H1 (cell line): ENCODE data around the gene KCNE3. TPM values are rescaled to one million over a fixed set of nuclear protein-coding genes. Genes with fewer than 3 reads are reported as not detected.

Experiments used
- CTCF ChIA-PET: fragments of 300-600 bp; sonication (Branson Sonifier 250); formaldehyde crosslinking; loops from one replicate; lab custom pipeline; 2021; ENCODE audit not compliant: partially characterized antibody; lab: Charles Lee
- POLR2A ChIA-PET: fragments of 300-600 bp; sonication (Branson Sonifier 250); formaldehyde crosslinking; loops from one replicate; lab custom pipeline; 2021; ENCODE audit warnings: inconsistent platforms; ENCODE audit not compliant: partially characterized antibody; lab: Charles Lee
- DNase-seq, 2 experiments: peaks; one replicate each; pipeline versions ENCODE4 v3.0.0 to v3.0.0-alpha.2; 2010 to 2022; ENCODE audit warnings: low spot score in 2 of 2, low read depth in 1 of 2, mixed read lengths in 1 of 2
- FAIRE-seq: peaks from 2 replicates; lab custom pipeline; 2011; peaks lifted over from hg19 to GRCh38; lab: Jason Lieb, UNC
- H2AFZ ChIP-seq: 2 replicates; pipeline ENCODE4 v1.8.1; 2012; ENCODE audit warnings: low read length, inconsistent platforms
- H2AK5ac ChIP-seq: 2 replicates; pipeline ENCODE4 v1.6.1; 2013; ENCODE audit warnings: low read depth, low read length
- H2BK120ac ChIP-seq: replicated peaks from 2 replicates; pipeline ENCODE3; 2013; ENCODE audit warnings: low read depth, low read length, inconsistent platforms
- H2BK12ac ChIP-seq: 2 replicates; pipeline ENCODE4 v1.6.1; 2013; ENCODE audit warnings: low read depth, low read length
- H2BK15ac ChIP-seq: 2 replicates; pipeline ENCODE4 v1.6.1; 2013; ENCODE audit warnings: low read length
- H2BK20ac ChIP-seq: 2 replicates; pipeline ENCODE4 v1.6.1; 2013; ENCODE audit warnings: low read length
- H2BK5ac ChIP-seq: 2 replicates; pipeline ENCODE4 v1.6.1; 2013; ENCODE audit warnings: low read depth, low read length
- H3K14ac ChIP-seq: 2 replicates; pipeline ENCODE4 v1.6.1; 2013; ENCODE audit warnings: inconsistent platforms; ENCODE audit not compliant: insufficient read length
- H3K18ac ChIP-seq: 2 replicates; pipeline ENCODE4 v1.6.1; 2013; ENCODE audit warnings: low read length; ENCODE audit errors: extremely low read depth
- H3K23ac ChIP-seq: 2 replicates; pipeline ENCODE4 v1.6.1; 2013; ENCODE audit warnings: inconsistent platforms; ENCODE audit not compliant: insufficient read length
- H3K23me2 ChIP-seq: 2 replicates; pipeline ENCODE4 v1.6.1; 2013; ENCODE audit warnings: low read depth, low read length
- H3K27ac ChIP-seq: 2 replicates; pipeline ENCODE4 v1.6.1; 2011; ENCODE audit warnings: low read depth, low read length, inconsistent platforms
- H3K27me3 ChIP-seq, 4 experiments: replicated peaks in 1 of 4; 1 replicate in 1 of 4; 2 replicates in 3 of 4; pipeline versions ENCODE4 v1.6.1 to v1.8.1; 2011 to 2013; ENCODE audit warnings: low read length in 3 of 4, mild to moderate bottlenecking in 3 of 4, inconsistent platforms in 2 of 4, mixed read lengths in 2 of 4, moderate library complexity in 1 of 4; ENCODE audit not compliant: control insufficient read depth in 3 of 4, insufficient read depth in 3 of 4; ENCODE audit errors: extremely low read depth in 1 of 4
- H3K36me3 ChIP-seq, 4 experiments: 2 replicates each; pipeline versions ENCODE4 v1.6.1 to v1.8.1; 2011 to 2013; ENCODE audit warnings: mild to moderate bottlenecking in 4 of 4, low read length in 3 of 4, moderate library complexity in 2 of 4, control low read depth in 1 of 4, inconsistent platforms in 1 of 4; ENCODE audit not compliant: insufficient read depth in 4 of 4, control insufficient read depth in 2 of 4
- H3K4ac ChIP-seq: replicated peaks from 2 replicates; pipeline ENCODE3; 2013; ENCODE audit warnings: low read length, low read depth, mixed read lengths, inconsistent platforms; ENCODE audit not compliant: insufficient read length
- H3K4me1 ChIP-seq, 4 experiments: replicated peaks in 1 of 4; 1 replicate in 1 of 4; 2 replicates in 3 of 4; pipeline versions ENCODE4 v1.6.1 to v1.8.1; 2011 to 2013; ENCODE audit warnings: low read length in 3 of 4, inconsistent platforms in 2 of 4, mixed read lengths in 1 of 4; ENCODE audit not compliant: insufficient read depth in 4 of 4, control insufficient read depth in 3 of 4
- H3K4me2 ChIP-seq, 2 experiments: 2 replicates each; pipeline versions ENCODE4 v1.6.1 to v1.8.1; 2011 to 2013; ENCODE audit warnings: low read depth in 2 of 2, low read length in 2 of 2, control low read depth in 1 of 2, inconsistent platforms in 1 of 2, mild to moderate bottlenecking in 1 of 2; ENCODE audit not compliant: insufficient read depth in 1 of 2
- H3K4me3 ChIP-seq, 4 experiments: fragments of 200-600, 300-600 bp in 1 of 4; sonication (generic), shearing (Covaris generic), sonication (Bioruptor Twin) in 1 of 4; 2 replicates each; pipeline versions ENCODE4 v1.5.1 to v1.8.1; 2011 to 2016; ENCODE audit warnings: low read length in 4 of 4, low read depth in 3 of 4, control low read depth in 2 of 4, inconsistent platforms in 2 of 4, mild to moderate bottlenecking in 2 of 4, mixed read lengths in 1 of 4, moderate library complexity in 1 of 4; ENCODE audit not compliant: insufficient read depth in 2 of 4; ENCODE audit errors: extremely low read depth in 1 of 4
- H3K56ac ChIP-seq: replicated peaks from 2 replicates; pipeline ENCODE3; 2013; ENCODE audit warnings: low read depth, mild to moderate bottlenecking, mixed read lengths, low read length, inconsistent platforms; ENCODE audit not compliant: insufficient read length
- H3K79me1 ChIP-seq: 2 replicates; pipeline ENCODE4 v1.6.1; 2013; ENCODE audit warnings: low read depth, low read length, control low read depth
- H3K79me2 ChIP-seq, 2 experiments: 2 replicates each; pipeline versions ENCODE4 v1.6.1 to v1.8.1; 2012 to 2013; ENCODE audit warnings: low read length in 2 of 2, mild to moderate bottlenecking in 2 of 2, inconsistent platforms in 1 of 2; ENCODE audit not compliant: insufficient read depth in 2 of 2, control insufficient read depth in 1 of 2
- H3K9ac ChIP-seq, 4 experiments: replicated peaks in 1 of 4; 1 replicate in 1 of 4; 2 replicates in 3 of 4; pipeline versions ENCODE4 v1.6.1 to v1.8.1; 2011 to 2013; ENCODE audit warnings: low read depth in 3 of 4, low read length in 3 of 4, control low read depth in 2 of 4, mild to moderate bottlenecking in 2 of 4, moderate library complexity in 2 of 4, inconsistent platforms in 1 of 4; ENCODE audit errors: extremely low read depth in 1 of 4
- H3K9me3 ChIP-seq, 2 experiments: 2 replicates each; pipeline versions ENCODE4 v1.6.1 to v1.8.1; 2012 to 2013; ENCODE audit warnings: mild to moderate bottlenecking in 2 of 2, moderate library complexity in 2 of 2, control low read depth in 1 of 2, inconsistent platforms in 1 of 2, low read depth in 1 of 2, low read length in 1 of 2, mixed read lengths in 1 of 2; ENCODE audit not compliant: insufficient read depth in 2 of 2
- H4K20me1 ChIP-seq, 2 experiments: replicated peaks in 1 of 2; 2 replicates each; pipeline versions ENCODE3 to v1.8.1; 2011 to 2013; ENCODE audit warnings: inconsistent platforms in 2 of 2, low read length in 2 of 2, mild to moderate bottlenecking in 1 of 2; ENCODE audit not compliant: insufficient read depth in 2 of 2, control insufficient read depth in 1 of 2
- H4K5ac ChIP-seq: 2 replicates; pipeline ENCODE4 v1.6.1; 2013; ENCODE audit warnings: low read length, low read depth, mixed read lengths, inconsistent platforms; ENCODE audit not compliant: insufficient read length
- H4K8ac ChIP-seq: 2 replicates; pipeline ENCODE4 v1.8.0; 2013; ENCODE audit warnings: mild to moderate bottlenecking, moderate library complexity, low read length, inconsistent platforms; ENCODE audit not compliant: insufficient read depth; ENCODE audit errors: extremely low read depth
- H4K91ac ChIP-seq: replicated peaks from 2 replicates; pipeline ENCODE3; 2013; ENCODE audit warnings: low read length, mixed read lengths, inconsistent platforms; ENCODE audit not compliant: insufficient read length
- CBX8 ChIP-seq: fragments of 300-800, 300-1000 bp; sonication (generic); IDR thresholded peaks from 2 replicates; pipeline ENCODE4 v1.7.1; 2016; ENCODE audit warnings: low read depth, low read length, borderline replicate concordance
- CEBPB ChIP-seq: IDR thresholded peaks from 2 replicates; pipeline ENCODE4 v1.6.1; 2012; ENCODE audit warnings: low read depth, low read length
- CHD2 ChIP-seq: IDR thresholded peaks from 2 replicates; pipeline ENCODE4 v1.6.1; 2012; ENCODE audit warnings: low read length, improper control_type of control experiment
- KDM5A ChIP-seq: fragments of 200-600 bp; IDR thresholded peaks from 2 replicates; pipeline ENCODE4 v1.7.1; 2012; ENCODE audit warnings: mild to moderate bottlenecking, low read length, inconsistent platforms, mixed read lengths
- RNF2 ChIP-seq: fragments of 200-900, 300-1000 bp; sonication (generic); IDR thresholded peaks from 2 replicates; pipeline ENCODE4 v1.7.1; 2016; ENCODE audit warnings: borderline replicate concordance, low read depth, mild to moderate bottlenecking, antibody characterized with exemption, low read length; ENCODE audit not compliant: poor library complexity, severe bottlenecking; ENCODE audit errors: missing control alignments
- RXRA ChIP-seq: IDR thresholded peaks from 2 replicates; pipeline ENCODE4 v1.6.1; 2011; ENCODE audit warnings: low read depth, mild to moderate bottlenecking, low read length, moderate library complexity; ENCODE audit not compliant: insufficient read depth
- SP2 ChIP-seq: IDR thresholded peaks from 2 replicates; pipeline ENCODE4 v1.6.1; 2012; ENCODE audit warnings: mild to moderate bottlenecking, low read length, inconsistent platforms
- SUZ12 ChIP-seq: fragments of 200-600 bp; sonication (generic); IDR thresholded peaks from 2 replicates; pipeline ENCODE4 v1.6.1; 2012; ENCODE audit warnings: mild to moderate bottlenecking, inconsistent platforms, low read length, moderate library complexity, mixed read lengths
- WGBS, 2 experiments: shearing (Covaris generic) in 1 of 2; methylation state at CpG; one replicate each; pipeline versions ENCODE4 v1.1.6 to v1.1.7; 2013 to 2015; ENCODE audit warnings: low lambda C conversion rate in 2 of 2, mixed read lengths in 2 of 2, inconsistent platforms in 1 of 2, low coverage in 1 of 2, missing lambda C conversion rate in 1 of 2; ENCODE audit not compliant: insufficient replicate concordance in 2 of 2, insufficient coverage in 1 of 2, insufficient read length in 1 of 2; ENCODE audit errors: extremely low coverage in 1 of 2, missing lambda C conversion rate in 1 of 2; 5-methylcytosine and 5-hydroxymethylcytosine counted together
- polyA plus RNA-seq, 7 experiments: library from polyadenylated mRNA; depleted of rRNA in 3 of 7; stranded (reverse) in 5 of 7; unstranded in 2 of 7; fragments of >200 nt in 5 of 7; fragments of 200-250 nt in 2 of 7; gene quantifications; 1 replicate in 5 of 7; 2 replicates in 1 of 7; 4 replicates in 1 of 7; pipeline versions ENCODE4 v1.2.1 to v1.2.3, GENCODE V29; 2011 to 2013; ENCODE audit warnings: missing spikeins in 2 of 7, mixed read lengths in 2 of 7
- total RNA-seq: library from RNA; stranded (reverse); fragmentation: NEBNext Ultra II Directional; extraction: Animal tissue kit (Norgen Biotek cat#: 25700); gene quantifications from 2 replicates; pipeline ENCODE4 v1.2.1, GENCODE V29; 2021

KCNE3 gene
- total and polyA plus RNA-seq, 2 of the 8 experiments (the other 6 are each of a cell fraction or from before 2014, with no cell fraction given) = 1.9 to 3.5 TPM

DNA sequence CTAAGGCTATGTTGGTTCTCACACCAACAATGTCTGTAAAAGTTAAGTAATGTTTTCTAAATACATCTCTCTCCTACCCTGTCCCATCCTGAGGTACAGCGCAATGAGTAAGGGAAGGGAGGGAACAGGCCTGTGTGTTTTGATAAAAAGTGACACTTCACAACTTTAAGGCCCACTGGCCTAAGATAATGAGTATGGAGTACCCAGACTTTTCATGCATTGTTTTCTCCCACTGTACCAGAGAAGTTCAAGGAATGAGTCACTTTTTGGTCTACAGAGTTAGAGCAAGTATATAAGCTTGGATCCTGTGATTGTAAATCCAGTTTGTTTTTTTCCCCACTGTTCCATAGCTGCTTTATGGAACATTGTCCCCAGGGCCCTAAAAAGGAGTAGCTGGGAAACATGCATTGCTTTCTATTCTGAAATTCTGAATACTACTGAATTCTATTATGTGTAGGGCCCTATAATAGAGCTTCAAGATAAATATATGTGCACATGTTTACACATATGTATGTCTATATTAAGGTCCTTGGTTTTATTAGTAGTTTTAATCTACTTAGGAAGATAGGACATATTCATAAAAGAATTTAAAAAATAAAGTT is 29.8 kb downstream of the KCNE3 start:
- H3K36me3 ChIP-seq = no peaks in the 10 kb centered on the region
- peaks cover 0 to 2% (median 0%) of the 10 kb centered on the region in 4 experiments; a peak in 1 of 7 replicates for H3K27me3 ChIP-seq
- H4K8ac ChIP-seq = no peak overlapping the region
- H4K91ac ChIP-seq = no peak overlapping the region
- no peaks in the 10 kb centered on the region for H3K23me2 ChIP-seq
- DNase-seq (no peak), FAIRE-seq (no peak)
- no peak overlapping the region for H3K9ac ChIP-seq
- no peak overlapping the region for H3K4me3 ChIP-seq
- no peaks in the 10 kb centered on the region for H3K9me3 ChIP-seq
- H3K79me1 ChIP-seq = no peaks in the 10 kb centered on the region
- H2BK12ac ChIP-seq = no peak overlapping the region
- no peaks in the 10 kb centered on the region for H3K4me1 ChIP-seq
- H3K18ac ChIP-seq = no peak overlapping the region
- H3K79me2 ChIP-seq = no peaks in the 10 kb centered on the region
- H3K4ac ChIP-seq = no peak overlapping the region
- CTCF ChIA-PET = interaction anchor here (0.6 to 6.4 kb wide), 7 partner anchors 13 to 182 kb away, joined by 3 to 63 read pairs (median 3); no protein-coding TSS in a partner anchor
- no peak overlapping the region for H2BK120ac ChIP-seq
- no peaks in the 10 kb centered on the region for H4K20me1 ChIP-seq
- no peak overlapping the region for H2AK5ac ChIP-seq
- no peak overlapping the region for H2BK15ac ChIP-seq
- no peak overlapping the region for H3K14ac ChIP-seq
- WGBS, 2 experiments = 79% methylated on average over 1 of the region's 1 CpG; no CpG with 5 or more reads in 1 of the 2 experiments
- H2AFZ ChIP-seq = no peak overlapping the region
- TF ChIP-seq CBX8 (no peak), SP2 (no peak), KDM5A (no peak), SUZ12 (no peak), CHD2 (no peak), CEBPB (no peak), RNF2 (no peak), RXRA (no peak)
- H2BK5ac ChIP-seq = no peak overlapping the region
- H3K56ac ChIP-seq = no peak overlapping the region
- no peak overlapping the region for H3K27ac ChIP-seq
- H3K4me2 ChIP-seq = no peak overlapping the region
- POLR2A ChIA-PET = interaction anchor here (1.1 kb wide), 1 partner anchor 56 kb away, joined by 3 read pairs; the partner anchor contains the start of gene LIPT2
- no peak overlapping the region for H4K5ac ChIP-seq
- no peak overlapping the region for H2BK20ac ChIP-seq
- no peak overlapping the region for H3K23ac ChIP-seq
